Spleen (tissue), 11 donors: ENCODE measurements around the gene SNRNP48. TPM values are rescaled to one million over a fixed set of nuclear protein-coding genes. Genes with fewer than 3 reads are reported as not detected.

Experiments
- DNase-seq: peaks from one replicate; pipeline ENCODE4 v3.0.0-alpha.2; 2020
- H3K27ac ChIP-seq, 8 donors: fragments of 200-600 bp; sonication (generic) in 7 of 8; 1 replicate in 4 of 8; 2 replicates in 4 of 8; pipeline versions ENCODE4 v1.5.0 to v1.8.0; 2016 to 2021; ENCODE audit warnings: inconsistent platforms in 4 of 8, mild to moderate bottlenecking in 4 of 8, moderate library complexity in 1 of 8
- H3K27me3 ChIP-seq, 7 donors: fragments of 200-600 bp; sonication (generic) in 6 of 7; replicated peaks in 1 of 7; 1 replicate in 4 of 7; 2 replicates in 3 of 7; pipeline versions ENCODE4 v1.5.0 to v1.8.0; 2016 to 2021; ENCODE audit warnings: inconsistent platforms in 3 of 7, mild to moderate bottlenecking in 1 of 7
- H3K36me3 ChIP-seq, 6 donors: fragments of 200-600 bp; sonication (generic) in 5 of 6; 1 replicate in 4 of 6; 2 replicates in 2 of 6; pipeline versions ENCODE4 v1.5.0 to v1.8.0; 2016 to 2021; ENCODE audit warnings: inconsistent platforms in 2 of 6
- H3K4me1 ChIP-seq, 6 donors: fragments of 200-600 bp; sonication (generic) in 5 of 6; 1 replicate in 3 of 6; 2 replicates in 3 of 6; pipeline versions ENCODE4 v1.5.0 to v1.8.0; 2016 to 2021; ENCODE audit warnings: inconsistent platforms in 3 of 6
- H3K4me3 ChIP-seq, 8 donors: fragments of 200-600 bp; sonication (generic) in 7 of 8; 1 replicate in 4 of 8; 2 replicates in 4 of 8; pipeline versions ENCODE4 v1.5.0 to v1.8.0; 2016 to 2021; ENCODE audit warnings: inconsistent platforms in 4 of 8, mild to moderate bottlenecking in 4 of 8, moderate library complexity in 2 of 8
- H3K9me3 ChIP-seq, 8 donors: fragments of 200-600 bp; sonication (generic) in 7 of 8; 1 replicate in 4 of 8; 2 replicates in 4 of 8; pipeline versions ENCODE4 v1.5.0 to v1.8.0; 2016 to 2021; ENCODE audit warnings: inconsistent platforms in 4 of 8
- CTCF ChIP-seq, 11 experiments: fragments of 200-600 bp in 7 of 11; fragments of 450-650 bp in 4 of 11; sonication (generic) in 4 of 11; IDR thresholded peaks in 8 of 11; conservative IDR thresholded peaks in 3 of 11; 1 replicate in 7 of 11; 2 replicates in 4 of 11; pipeline versions ENCODE4 v1.4.0 to v1.8.0; 2016 to 2021; ENCODE audit warnings: antibody characterized with exemption in 11 of 11, inconsistent platforms in 4 of 11, mild to moderate bottlenecking in 1 of 11
- POLR2A ChIP-seq, 3 donors: fragments of 450-650 bp; IDR thresholded peaks; one replicate each; pipeline ENCODE4 v1.5.1; 2017; ENCODE audit warnings: antibody characterized with exemption in 3 of 3, mild to moderate bottlenecking in 1 of 3
- POLR2AphosphoS5 ChIP-seq, 3 donors: sonication (generic); formaldehyde crosslinking; IDR thresholded peaks; one replicate each; pipeline ENCODE4 v1.5.1; 2017; ENCODE audit warnings: antibody characterized with exemption in 3 of 3
- WGBS, 5 donors: extraction: QIAGEN DNeasy Blood & Tissue Kit in 3 of 5; methylation state at CpG; one replicate each; pipeline versions ENCODE4 v1.1.5 to v1.1.7; 2013 to 2018; 5-methylcytosine and 5-hydroxymethylcytosine counted together
- intact Hi-C: fragments of 100-400 bp; cut with DNase I; formaldehyde crosslinking; loops from one replicate; pipeline ENCODE4 v1.15.0; 2023; ENCODE audit warnings: low total_unique reads
- polyA plus RNA-seq, 3 donors: library from polyadenylated mRNA; stranded (reverse); fragments of 200-250 nt; gene quantifications; one replicate each; pipeline ENCODE4 v1.2.1, GENCODE V29; 2013
- total RNA-seq, 7 donors: library from RNA; depleted of rRNA in 3 of 7; stranded (reverse); fragments of >200 nt in 3 of 7; fragmentation: NEBNext Ultra II Directional in 4 of 7; extraction: Animal tissue kit (Norgen Biotek cat#: 25700) in 4 of 7; gene quantifications; one replicate each; pipeline versions ENCODE4 v1.1.0 to v1.2.1, GENCODE V29; 2016 to 2021
- donor health status: healthy with polysubstance abuse.
- donor health status: DM: no; HTN: no; CAD: no; lungs with moderate emphysema.
- donor health status: DM: no; HTN: no; CAD: no.
- donor health status: Bipolar disorder and iron deficiency.
- donor health status: healthy.
- donor health status: DM: no; HTN: no; CAD: no.
- donor health status: DM: yes; HTN: yes; CAD: no.

The SNRNP48 gene
- total and polyA plus RNA-seq, 10 donors, result 4.8 to 23.8 (median 14.2) TPM

DNA sequence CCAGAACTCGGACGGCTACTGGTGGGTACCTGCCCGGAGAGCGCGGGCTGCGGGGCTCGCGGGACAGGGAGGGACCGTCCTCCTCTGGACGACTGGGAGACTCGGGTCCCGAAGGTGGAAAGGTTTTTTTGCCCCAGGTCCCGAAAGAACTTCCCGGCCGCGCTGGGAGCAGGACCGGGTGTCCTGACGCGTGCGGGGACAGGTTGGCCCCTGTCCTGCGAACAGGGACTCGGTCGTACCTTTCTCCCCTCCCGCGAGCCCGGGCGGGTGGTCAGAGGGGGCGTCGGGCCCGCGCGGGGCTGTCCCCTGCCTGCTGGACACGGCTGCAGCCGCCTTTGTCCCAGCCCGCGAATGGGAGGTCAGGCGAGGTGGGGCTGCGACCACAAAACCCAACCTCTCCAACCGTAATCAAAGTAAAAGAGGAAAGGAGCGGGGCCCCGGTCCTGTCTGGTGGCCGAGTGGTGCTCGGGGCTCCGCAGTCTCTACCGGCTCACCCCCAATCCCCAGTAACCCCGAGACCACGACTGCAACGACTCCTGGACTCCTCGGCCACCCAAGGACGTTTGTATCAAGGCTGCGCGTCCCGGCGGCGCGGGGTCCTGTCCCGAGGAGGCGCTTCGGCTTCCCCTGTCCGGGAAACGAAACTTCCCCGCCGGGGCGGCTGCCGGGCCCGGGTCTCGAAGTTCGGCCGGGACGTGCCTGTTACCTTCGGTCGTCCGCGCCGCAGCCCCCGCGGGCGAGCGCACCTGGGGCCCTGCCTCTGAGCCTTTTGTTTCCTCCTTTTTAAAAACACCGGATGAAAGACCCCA lies 47.7 kb upstream of the SNRNP48 start:
- Histone ChIP-seq H3K4me3 (peak overlapping the region; percentile 50 to 85 (median 64)), H3K27me3 (peaks cover 0 to 91% (median 46%) of the 10 kb centered on the region in 7 donors), H3K27ac (peak overlapping the region; percentile 32 to 89 (median 81)), H3K36me3 (no peaks in the 10 kb centered on the region), H3K4me1 (peaks cover 5 to 46% (median 33%) of the 10 kb centered on the region in 6 donors), H3K9me3 (no peaks in the 10 kb centered on the region)
- no peak for TF ChIP-seq CTCF (IDR thresholded peaks at IDR 0.05 in 8 of 11, conservative IDR thresholded peaks at IDR 0.05 in 3 of 11)
- TF ChIP-seq POLR2A (IDR thresholded peaks at IDR 0.05), result no peak
- TF ChIP-seq POLR2AphosphoS5 (IDR thresholded peaks at IDR 0.05), result peak in 2 of 3 donors; percentile 9 to 49
- intact Hi-C loops, result no loop called here
- DNase-seq, result peak; percentile 86
- WGBS, 5 donors, result 0 to 2% (median 1%) methylated on average over 44 to 80 of the region's 80 CpGs

DNA sequence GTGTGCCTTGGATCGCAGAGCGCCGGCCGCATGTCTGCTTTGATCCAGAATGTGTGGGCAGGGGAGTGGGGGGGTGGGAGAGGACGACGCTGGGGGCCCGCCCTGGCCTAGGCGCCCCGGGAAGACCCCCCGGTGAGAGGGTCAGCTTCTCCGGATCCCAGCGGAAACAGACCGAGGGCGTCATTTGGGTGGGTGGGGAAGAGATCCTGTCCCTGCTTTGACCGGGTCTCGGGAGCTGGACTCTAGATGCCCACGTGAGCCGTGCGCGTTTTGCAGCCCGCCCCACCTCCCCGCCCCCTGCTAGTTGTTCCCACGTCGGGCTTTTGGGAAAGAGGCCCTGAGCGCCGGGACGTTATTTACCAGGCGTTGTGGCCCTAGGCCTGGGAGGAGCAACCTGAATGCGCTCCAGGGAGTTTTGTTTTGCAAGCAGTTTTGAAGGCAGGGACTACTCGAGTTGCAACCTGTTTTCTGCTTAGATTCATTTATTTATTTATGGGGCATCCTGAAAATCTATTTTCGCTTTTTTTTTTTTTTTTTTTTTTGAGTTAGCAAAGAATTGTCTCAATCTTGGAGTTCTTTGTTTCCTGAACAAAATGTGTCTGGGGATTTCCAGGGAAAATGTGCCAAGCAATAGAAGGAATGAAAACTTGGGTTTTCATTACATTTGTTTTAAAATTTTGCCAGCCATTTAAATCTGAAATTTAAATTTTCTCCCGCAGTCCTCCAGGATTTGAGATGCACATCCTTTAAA lies 46.9 kb upstream of the SNRNP48 start:
- WGBS, 5 donors, result 5 to 12% (median 7%) methylated on average over 18 to 32 of the region's 32 CpGs
- peak; percentile 82 for DNase-seq
- no peaks in the 10 kb centered on the region for H3K9me3 ChIP-seq

DNA sequence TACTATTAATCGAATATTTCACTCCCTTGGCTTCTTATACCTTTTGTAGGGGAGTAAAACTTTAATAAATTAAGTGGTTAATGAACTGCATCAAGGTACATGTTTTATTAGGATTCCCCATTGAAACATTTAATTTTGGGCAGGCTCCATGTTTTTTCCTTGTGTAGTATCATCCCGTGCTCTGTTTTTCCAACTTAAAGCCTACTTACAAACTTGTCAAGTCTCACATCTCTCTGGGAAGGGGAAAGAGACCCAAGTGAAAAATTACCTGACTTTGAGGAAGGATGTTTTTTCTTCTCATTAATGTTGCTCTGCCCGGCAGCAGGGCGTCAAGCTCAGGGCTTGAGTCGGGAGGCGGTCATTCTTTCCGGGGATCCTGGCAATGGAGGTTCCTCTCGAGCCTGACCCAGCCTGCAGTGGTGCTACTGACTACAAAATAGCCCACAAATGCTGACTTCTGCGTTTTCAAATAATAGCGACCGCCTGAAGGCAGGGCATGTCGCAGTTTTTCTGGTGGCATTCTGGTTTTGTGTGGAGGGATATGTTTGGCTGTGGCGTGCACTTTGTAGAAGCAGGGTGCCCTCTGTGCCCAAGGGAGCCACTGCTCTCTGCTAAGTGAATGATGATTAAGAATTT lies 46.1 kb upstream of the SNRNP48 start:
- DNase-seq, result no peak
- Histone ChIP-seq H3K9me3 (no peaks in the 10 kb centered on the region), H3K4me3 (peak overlapping the region in 2 of 8 donors; percentile 65 to 85)

More for the DNA sequence above, 46.9 kb upstream of the SNRNP48 start:
- TF ChIP-seq POLR2AphosphoS5 (IDR thresholded peaks at IDR 0.05) (peak; percentile 39 to 70 (median 66)), CTCF (IDR thresholded peaks at IDR 0.05 in 8 of 11, conservative IDR thresholded peaks at IDR 0.05 in 3 of 11) (no peak), POLR2A (IDR thresholded peaks at IDR 0.05) (peak in 1 of 3 donors; percentile 32)
- Histone ChIP-seq H3K4me1 (peaks cover 5 to 46% (median 33%) of the 10 kb centered on the region in 6 donors), H3K27ac (peak overlapping the region in 7 of 8 donors; percentile 66 to 89 (median 82)), H3K36me3 (no peaks in the 10 kb centered on the region), H3K27me3 (peaks cover 0 to 90% (median 40%) of the 10 kb centered on the region in 7 donors), H3K4me3 (peak overlapping the region; percentile 50 to 85 (median 64))
- intact Hi-C loops, result no loop called here

More for the DNA sequence above, 46.1 kb upstream of the SNRNP48 start:
- H3K4me1 ChIP-seq, result peaks cover 5 to 46% (median 33%) of the 10 kb centered on the region in 6 donors
- no peaks in the 10 kb centered on the region for H3K36me3 ChIP-seq
- intact Hi-C loops, result no loop called here
- TF ChIP-seq CTCF (IDR thresholded peaks at IDR 0.05 in 8 of 11, conservative IDR thresholded peaks at IDR 0.05 in 3 of 11) (no peak), POLR2AphosphoS5 (IDR thresholded peaks at IDR 0.05) (no peak), POLR2A (IDR thresholded peaks at IDR 0.05) (no peak)
- WGBS, 5 donors, result 36 to 49% (median 40%) methylated on average over 13 of the region's 13 CpGs
- peaks cover 0 to 93% (median 35%) of the 10 kb centered on the region in 7 donors for H3K27me3 ChIP-seq
- peak overlapping the region in 7 of 8 donors; percentile 10 to 89 (median 80) for H3K27ac ChIP-seq
